ENCODE results near the gene ZNF76. TPM values are rescaled to one million over a fixed set of nuclear protein-coding genes. Genes with fewer than 3 reads are reported as not detected.

Gene ZNF76
- total RNA-seq, 2 experiments from 2014 or later, result 31.0 to 59.5 TPM

- CTCF ChIA-PET (ENCODE audit: unreplicated experiment), result no interaction called here
- Histone ChIP-seq H3K4me1 (ENCODE audit: insufficient read depth, low read length, poor library complexity, severe bottlenecking) (peaks cover 44% of the 10 kb centered on the region), H3K9me2 (ENCODE audit: insufficient read depth, low read length) (no peaks in the 10 kb centered on the region), H2AFZ (ENCODE audit: low read length) (no peak overlapping the region), H3K4me2 (ENCODE audit: low read length) (peak overlapping the region; percentile 89; the same call in 1 of the 2 replicates), H3K27ac (ENCODE audit: low read depth, low read length, poor library complexity, severe bottlenecking) (no peak overlapping the region), H3K79me2 (ENCODE audit: insufficient read depth, low read depth, low read length) (no peaks in the 10 kb centered on the region), H3K4me3 (ENCODE audit: low read depth, low read length, poor library complexity, severe bottlenecking) (no peak overlapping the region), H3K36me3 (ENCODE audit: insufficient read depth, low read length) (peaks cover 42% of the 10 kb centered on the region), H3K9me3 (ENCODE audit: low read length) (no peaks in the 10 kb centered on the region), H4K20me1 (ENCODE audit: insufficient read depth, low read length) (no peaks in the 10 kb centered on the region)
- POLR2A ChIA-PET, result interaction anchor here (0.9 kb wide), 1 partner anchor 15 kb away, joined by 3 read pairs; no protein-coding TSS in a partner anchor
- no peak for TF ChIP-seq EZH2phosphoT487 (IDR thresholded peaks at IDR 0.05; ENCODE audit: borderline replicate concordance, low read depth, low read length)
- TF ChIP-seq CTCF (conservative IDR thresholded peaks at IDR 0.05; ENCODE audit: low read length), result no peak
- intact Hi-C loops (cut with micrococcal nuclease; ENCODE audit: unreplicated experiment), result no loop called here
- no TSS peak for BruUV-seq (replicated peaks)
- DNase-seq (ENCODE audit: low spot score), result no peak
These were observed 53.3 kb downstream of the ZNF76 start for GRCh38 chr6:35312807-35313206.

GRCh38 chr6:35317483-35318195 lies 58.1 kb downstream of the ZNF76 start:
- Histone ChIP-seq H3K9me3 (ENCODE audit: low read length) (no peaks in the 10 kb centered on the region), H2AFZ (ENCODE audit: low read length) (no peak overlapping the region), H3K79me2 (ENCODE audit: insufficient read depth, low read depth, low read length) (no peaks in the 10 kb centered on the region), H4K20me1 (ENCODE audit: insufficient read depth, low read length) (no peaks in the 10 kb centered on the region), H3K4me1 (ENCODE audit: insufficient read depth, low read length, poor library complexity, severe bottlenecking) (peaks cover 6% of the 10 kb centered on the region), H3K9me2 (ENCODE audit: insufficient read depth, low read length) (no peaks in the 10 kb centered on the region), H3K36me3 (ENCODE audit: insufficient read depth, low read length) (peaks cover 69% of the 10 kb centered on the region), H3K4me3 (ENCODE audit: low read depth, low read length, poor library complexity, severe bottlenecking) (no peak overlapping the region), H3K27ac (ENCODE audit: low read depth, low read length, poor library complexity, severe bottlenecking) (no peak overlapping the region), H3K4me2 (ENCODE audit: low read length) (no peak overlapping the region)
- no peak for DNase-seq (ENCODE audit: low spot score)
- ChIA-PET CTCF (ENCODE audit: unreplicated experiment) (no interaction called here), POLR2A (no interaction called here)
- TF ChIP-seq CTCF (conservative IDR thresholded peaks at IDR 0.05; ENCODE audit: low read length), result no peak
- no peak for TF ChIP-seq EZH2phosphoT487 (IDR thresholded peaks at IDR 0.05; ENCODE audit: borderline replicate concordance, low read depth, low read length)
- intact Hi-C loops (cut with micrococcal nuclease; ENCODE audit: unreplicated experiment), result no loop called here
- BruUV-seq (replicated peaks), result no TSS peak

All from OCI-LY7 (cell line).